ENCODE data around the gene PREX1.

DNA sequence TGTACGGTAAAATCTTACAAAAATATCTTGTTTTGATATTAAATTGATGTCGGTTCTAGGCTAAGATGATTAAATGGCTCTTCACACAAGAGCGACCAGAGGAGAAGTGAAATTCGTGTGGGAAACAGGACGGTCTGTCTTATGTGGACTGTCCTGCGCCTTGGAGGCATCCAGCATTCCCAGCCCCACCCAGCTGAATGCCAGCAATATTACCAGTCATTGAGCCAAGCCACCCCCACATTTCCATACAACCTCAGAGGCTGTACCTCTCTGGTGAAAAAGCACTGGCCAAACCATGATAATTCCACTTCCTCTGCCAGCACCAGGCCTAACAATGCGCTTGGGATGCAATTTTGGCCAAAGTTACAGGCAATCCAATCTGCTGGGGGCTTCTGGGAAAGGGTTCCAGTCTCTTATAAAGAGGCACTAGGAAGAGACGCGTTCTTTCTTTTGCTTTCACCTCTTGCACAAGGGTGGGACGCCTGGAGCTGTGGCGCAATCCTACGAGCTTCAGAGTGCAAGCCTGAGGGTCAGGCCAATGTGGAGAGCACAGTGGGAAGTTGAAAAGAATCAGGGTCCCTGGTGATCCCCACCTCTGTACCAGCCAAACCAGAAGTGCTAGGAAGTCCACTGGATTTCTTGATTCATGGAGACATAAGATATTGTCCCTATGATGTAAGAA is 213.1 kb downstream of the PREX1 start:
- TF ChIP-seq, protein P1, sequence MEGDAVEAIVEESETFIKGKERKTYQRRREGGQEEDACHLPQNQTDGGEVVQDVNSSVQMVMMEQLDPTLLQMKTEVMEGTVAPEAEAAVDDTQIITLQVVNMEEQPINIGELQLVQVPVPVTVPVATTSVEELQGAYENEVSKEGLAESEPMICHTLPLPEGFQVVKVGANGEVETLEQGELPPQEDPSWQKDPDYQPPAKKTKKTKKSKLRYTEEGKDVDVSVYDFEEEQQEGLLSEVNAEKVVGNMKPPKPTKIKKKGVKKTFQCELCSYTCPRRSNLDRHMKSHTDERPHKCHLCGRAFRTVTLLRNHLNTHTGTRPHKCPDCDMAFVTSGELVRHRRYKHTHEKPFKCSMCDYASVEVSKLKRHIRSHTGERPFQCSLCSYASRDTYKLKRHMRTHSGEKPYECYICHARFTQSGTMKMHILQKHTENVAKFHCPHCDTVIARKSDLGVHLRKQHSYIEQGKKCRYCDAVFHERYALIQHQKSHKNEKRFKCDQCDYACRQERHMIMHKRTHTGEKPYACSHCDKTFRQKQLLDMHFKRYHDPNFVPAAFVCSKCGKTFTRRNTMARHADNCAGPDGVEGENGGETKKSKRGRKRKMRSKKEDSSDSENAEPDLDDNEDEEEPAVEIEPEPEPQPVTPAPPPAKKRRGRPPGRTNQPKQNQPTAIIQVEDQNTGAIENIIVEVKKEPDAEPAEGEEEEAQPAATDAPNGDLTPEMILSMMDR (IDR thresholded peaks at IDR 0.05): no peak
- TF ChIP-seq POLR2A (IDR thresholded peaks at IDR 0.05): no peak
